HepG2 (cell line): ENCODE measurements around the gene TLL2. TPM values are rescaled to one million over a fixed set of nuclear protein-coding genes. Genes with fewer than 3 reads are reported as not detected.

Source experiments
- ATAC-seq: fragments of 200-7000 bp; cut with Tn5 transposase; 3 replicates; pipeline ENCODE4 v1.9.1; 2020; ENCODE audit warnings: mild to moderate bottlenecking, moderate library complexity
- BruUV-seq: library from RNA; stranded (reverse); fragments of 400-500 nt; replicated peaks from 2 replicates; lab custom pipeline; 2021; lab: Mats Ljungman, UMichigan
- CTCF ChIA-PET: fragments of 300-600 bp; formaldehyde crosslinking; extraction: SDS; loops from one replicate; lab custom pipeline; 2021; ENCODE audit warnings: low total read pairs, inconsistent platforms, low intra/inter-chr PET ratio; lab: Yijun Ruan, JAX
- POLR2A ChIA-PET: fragments of 350-600 bp; sonication (Branson Sonifier 250); formaldehyde crosslinking; loops from one replicate; lab custom pipeline; 2020; ENCODE audit warnings: antibody characterized with exemption, inconsistent platforms; lab: Yijun Ruan, JAX
- DNase-seq: peaks from one replicate; pipeline ENCODE4 v3.0.0-alpha.2; 2015; ENCODE audit warnings: low spot score
- FAIRE-seq: peaks from 3 replicates; lab custom pipeline; 2011; peaks lifted over from hg19 to GRCh38; lab: Jason Lieb, UNC
- H2AFZ ChIP-seq: one replicate; pipeline ENCODE4 v1.6.1; 2011; ENCODE audit warnings: low read length, inconsistent platforms
- H3K27ac ChIP-seq: fragments of 300-600 bp; 3 replicates; pipeline ENCODE4 v1.8.0; 2011; ENCODE audit warnings: mixed run types, mild to moderate bottlenecking, mixed read lengths, low read length, inconsistent platforms; ENCODE audit not compliant: insufficient read depth; ENCODE audit errors: extremely low read length
- H3K27me3 ChIP-seq, 2 experiments: fragments of 200-600 bp in 1 of 2; 2 replicates in 1 of 2; 3 replicates in 1 of 2; pipeline versions ENCODE4 v1.6.0 to v1.8.0; 2011; ENCODE audit warnings: low read length in 2 of 2, mild to moderate bottlenecking in 2 of 2, moderate library complexity in 2 of 2, inconsistent platforms in 1 of 2; ENCODE audit not compliant: insufficient read depth in 2 of 2, control insufficient read depth in 1 of 2
- H3K36me3 ChIP-seq, 2 experiments: fragments of 200-600 bp in 1 of 2; replicated peaks in 1 of 2; 2 replicates in 1 of 2; 3 replicates in 1 of 2; pipeline versions ENCODE4 v1.5.1 to v1.8.0; 2011; ENCODE audit warnings: low read length in 2 of 2, inconsistent platforms in 1 of 2; ENCODE audit not compliant: insufficient read depth in 2 of 2, control insufficient read depth in 1 of 2
- H3K4me1 ChIP-seq: 2 replicates; pipeline ENCODE4 v1.5.1; 2012; ENCODE audit warnings: low read length, inconsistent platforms; ENCODE audit not compliant: insufficient read depth
- H3K4me2 ChIP-seq: 2 replicates; pipeline ENCODE4 v1.6.0; 2011; ENCODE audit warnings: low read depth, low read length, inconsistent platforms
- H3K4me3 ChIP-seq, 3 experiments: fragments of 200-600 bp in 1 of 3; sonication (generic), shearing (Covaris generic) in 1 of 3; replicated peaks in 1 of 3; 2 replicates each; pipeline ENCODE4 v1.5.1; 2011 to 2016; ENCODE audit warnings: low read length in 3 of 3, inconsistent platforms in 2 of 3, low read depth in 2 of 3, mild to moderate bottlenecking in 2 of 3, control low read depth in 1 of 3, mixed read lengths in 1 of 3; ENCODE audit not compliant: insufficient read depth in 1 of 3
- H3K79me2 ChIP-seq: one replicate; pipeline ENCODE4 v1.6.1; 2011; ENCODE audit warnings: low read length, inconsistent platforms; ENCODE audit not compliant: insufficient read depth
- H3K9ac ChIP-seq: 2 replicates; pipeline ENCODE4 v1.6.0; 2011; ENCODE audit warnings: mild to moderate bottlenecking, low read depth, low read length, inconsistent platforms; ENCODE audit not compliant: insufficient read depth
- H3K9me3 ChIP-seq: 2 replicates; pipeline ENCODE4 v1.5.1; 2012; ENCODE audit warnings: mild to moderate bottlenecking, low read length
- H4K20me1 ChIP-seq: 2 replicates; pipeline ENCODE4 v1.6.0; 2011; ENCODE audit warnings: inconsistent platforms, mild to moderate bottlenecking, low read length, moderate library complexity; ENCODE audit not compliant: insufficient read depth
- MXD4 ChIP-seq: IDR thresholded peaks from 2 replicates; pipeline ENCODE4 v1.6.1; 2016; ENCODE audit warnings: mild to moderate bottlenecking, missing biosample characterization, missing genetic modification reagents
- RNF2 ChIP-seq: fragments of 450-650 bp; conservative IDR thresholded peaks from 2 replicates; pipeline ENCODE4 v1.6.1; 2016; ENCODE audit warnings: low read depth
- SOX13 ChIP-seq, 3 experiments: fragments of 450-650 bp in 1 of 3; sonication (generic) in 1 of 3; formaldehyde crosslinking in 1 of 3; IDR thresholded peaks in 2 of 3; conservative IDR thresholded peaks in 1 of 3; 2 replicates each; pipeline versions ENCODE4 v1.5.0 to v1.6.1; 2016 to 2020; ENCODE audit warnings: antibody characterized with exemption in 1 of 3, mild to moderate bottlenecking in 1 of 3, missing compliant biosample characterization in 1 of 3, missing genetic modification reagents in 1 of 3, moderate library complexity in 1 of 3
- WGBS: methylation state at CpG from one replicate; pipeline ENCODE4 v1.1.6; 2017; ENCODE audit warnings: low lambda C conversion rate; 5-methylcytosine and 5-hydroxymethylcytosine counted together
- in situ Hi-C: cut with HindIII; loops from 2 replicates; pipeline ENCODE4 v1.10.0; 2017; ENCODE audit warnings: low pct_unique_long_range_greater_than_20kb; ENCODE audit not compliant: extremely low pct_ligation_motif_present
- intact Hi-C: fragments of 100-400 bp; cut with micrococcal nuclease; formaldehyde crosslinking; loops from one replicate; pipeline ENCODE4 v1.10.0; 2022; ENCODE audit not compliant: unreplicated experiment
- polyA plus RNA-seq, 8 experiments: library from polyadenylated mRNA; depleted of rRNA in 3 of 8; stranded (reverse) in 7 of 8; unstranded in 1 of 8; fragments of >200 nt; fragmentation: Illumina TruSeq in 4 of 8; extraction: Trizol in 4 of 8; gene quantifications; 2 replicates each; pipeline versions ENCODE4 v1.2.1 to v1.2.3, GENCODE V29; 2011 to 2016; ENCODE audit warnings: low read depth in 4 of 8, missing spikeins in 1 of 8, mixed read lengths in 1 of 8; ENCODE audit not compliant: insufficient read depth in 1 of 8
- total RNA-seq, 5 experiments: library from RNA; depleted of rRNA; stranded (reverse); fragments of >200 nt; fragmentation: Illumina TruSeq; extraction: Trizol; gene quantifications; 2 replicates each; pipeline ENCODE4 v1.2.3, GENCODE V29; 2016; ENCODE audit warnings: low read depth in 1 of 5
- TF ChIP-seq, protein P1 (sequence below): sonication (generic); formaldehyde crosslinking; IDR thresholded peaks from 2 replicates; pipeline ENCODE4 v1.5.1; 2020; ENCODE audit warnings: missing genetic modification reagents, mild to moderate bottlenecking, borderline replicate concordance
- TF ChIP-seq, protein P2 (sequence below): IDR thresholded peaks from 2 replicates; pipeline ENCODE4 v1.6.1; 2018; ENCODE audit warnings: missing genetic modification reagents, mild to moderate bottlenecking, missing compliant biosample characterization

Gene TLL2
- total and polyA plus RNA-seq, 2 of the 13 experiments (the other 11 are each of a cell fraction or from before 2014, with no cell fraction given): 0.09 TPM; not detected in 1

DNA sequence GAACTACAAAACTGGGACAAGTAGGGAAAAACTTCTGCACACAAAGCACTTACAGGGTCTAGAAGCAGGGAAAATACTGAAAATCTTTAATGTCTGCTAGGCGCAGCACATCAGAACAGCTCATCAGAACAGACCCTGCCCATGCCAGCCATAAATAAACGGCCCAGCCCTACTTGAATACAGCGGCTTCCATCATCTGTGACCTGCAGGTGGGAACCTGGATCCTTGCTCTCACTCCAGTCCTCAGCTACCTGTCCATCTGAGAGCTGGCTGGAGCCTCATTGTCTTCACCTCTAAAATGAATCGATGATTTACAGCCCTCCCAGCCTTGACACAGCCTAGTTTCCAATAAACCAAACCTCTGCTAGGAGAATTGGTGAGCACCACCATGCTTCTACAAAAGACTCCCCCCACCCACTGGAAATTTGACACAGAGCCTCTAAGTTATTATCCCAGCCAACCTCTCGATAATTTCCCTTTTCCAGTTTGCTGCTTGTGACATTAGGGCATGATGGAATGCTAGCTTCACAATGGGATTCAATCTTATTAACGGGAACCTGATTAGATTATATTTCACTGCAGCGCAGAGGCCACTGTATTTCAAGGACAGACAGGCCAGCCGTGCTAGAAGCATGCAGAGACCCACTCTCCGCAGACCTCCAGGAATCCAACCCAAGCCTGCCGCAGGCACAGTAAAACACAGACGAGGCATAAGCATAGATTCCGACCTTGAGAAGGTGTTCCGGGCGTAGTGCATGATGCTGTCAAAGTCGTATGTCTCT lies 93.3 kb downstream of the TLL2 start:
- Histone ChIP-seq H3K4me2 (no peak overlapping the region), H3K4me3 (no peak overlapping the region), H3K36me3 (no peaks in the 10 kb centered on the region), H3K79me2 (no peaks in the 10 kb centered on the region), H4K20me1 (no peaks in the 10 kb centered on the region), H3K4me1 (peaks cover 24% of the 10 kb centered on the region), H3K27me3 (peaks cover 0 to 4% of the 10 kb centered on the region in 2 experiments; a peak in 2 of 5 replicates), H2AFZ (no peak overlapping the region), H3K9me3 (no peaks in the 10 kb centered on the region), H3K9ac (no peak overlapping the region), H3K27ac (no peak overlapping the region)
- in situ Hi-C loops (no loop called here), intact Hi-C loops (no loop called here)
- WGBS: 60% methylated on average over 15 of the region's 15 CpGs
- TF ChIP-seq MXD4: no peak
- no peak for TF ChIP-seq RNF2
- FAIRE-seq (no peak), ATAC-seq (no peak), DNase-seq (no peak)
- no TSS peak for BruUV-seq
- ChIA-PET CTCF (no interaction called here), POLR2A (no interaction called here)

DNA sequence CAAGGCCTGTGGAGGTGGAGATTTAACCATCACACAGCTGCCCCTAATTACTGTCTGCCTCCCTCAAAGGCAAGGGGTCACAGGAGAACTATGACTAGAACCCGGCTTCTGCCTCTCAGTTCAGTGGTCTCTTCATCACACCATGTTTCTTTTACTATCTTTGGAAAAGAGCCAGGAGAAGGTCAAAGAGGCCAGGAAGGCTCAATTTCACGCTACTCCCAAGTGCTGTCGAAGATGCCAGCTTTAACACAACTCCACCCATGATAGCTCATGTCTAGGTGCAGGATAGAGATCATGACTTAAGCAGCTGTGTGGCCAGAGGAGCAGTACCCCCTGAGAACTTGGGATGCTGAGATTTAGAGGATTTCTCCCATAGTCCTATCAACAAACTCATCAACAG lies 94.4 kb downstream of the TLL2 start:
- 5% methylated on average over 3 of the region's 3 CpGs for WGBS
- no TSS peak for BruUV-seq
- Histone ChIP-seq H2AFZ (no peak overlapping the region), H4K20me1 (no peaks in the 10 kb centered on the region), H3K9me3 (no peaks in the 10 kb centered on the region), H3K4me3 (no peak overlapping the region), H3K4me1 (peaks cover 24% of the 10 kb centered on the region), H3K9ac (no peak overlapping the region), H3K36me3 (no peaks in the 10 kb centered on the region), H3K79me2 (no peaks in the 10 kb centered on the region), H3K4me2 (no peak overlapping the region), H3K27ac (no peak overlapping the region), H3K27me3 (peaks cover 0 to 5% of the 10 kb centered on the region in 2 experiments; a peak in 2 of 5 replicates)
- TF ChIP-seq SOX13 (IDR thresholded peaks at IDR 0.05) (no peak), SOX13 (CRISPR knock-in tag; conservative IDR thresholded peaks at IDR 0.05 in 1 of 2, IDR thresholded peaks at IDR 0.05 in 1 of 2) (no peak)
- TF ChIP-seq, protein P1, sequence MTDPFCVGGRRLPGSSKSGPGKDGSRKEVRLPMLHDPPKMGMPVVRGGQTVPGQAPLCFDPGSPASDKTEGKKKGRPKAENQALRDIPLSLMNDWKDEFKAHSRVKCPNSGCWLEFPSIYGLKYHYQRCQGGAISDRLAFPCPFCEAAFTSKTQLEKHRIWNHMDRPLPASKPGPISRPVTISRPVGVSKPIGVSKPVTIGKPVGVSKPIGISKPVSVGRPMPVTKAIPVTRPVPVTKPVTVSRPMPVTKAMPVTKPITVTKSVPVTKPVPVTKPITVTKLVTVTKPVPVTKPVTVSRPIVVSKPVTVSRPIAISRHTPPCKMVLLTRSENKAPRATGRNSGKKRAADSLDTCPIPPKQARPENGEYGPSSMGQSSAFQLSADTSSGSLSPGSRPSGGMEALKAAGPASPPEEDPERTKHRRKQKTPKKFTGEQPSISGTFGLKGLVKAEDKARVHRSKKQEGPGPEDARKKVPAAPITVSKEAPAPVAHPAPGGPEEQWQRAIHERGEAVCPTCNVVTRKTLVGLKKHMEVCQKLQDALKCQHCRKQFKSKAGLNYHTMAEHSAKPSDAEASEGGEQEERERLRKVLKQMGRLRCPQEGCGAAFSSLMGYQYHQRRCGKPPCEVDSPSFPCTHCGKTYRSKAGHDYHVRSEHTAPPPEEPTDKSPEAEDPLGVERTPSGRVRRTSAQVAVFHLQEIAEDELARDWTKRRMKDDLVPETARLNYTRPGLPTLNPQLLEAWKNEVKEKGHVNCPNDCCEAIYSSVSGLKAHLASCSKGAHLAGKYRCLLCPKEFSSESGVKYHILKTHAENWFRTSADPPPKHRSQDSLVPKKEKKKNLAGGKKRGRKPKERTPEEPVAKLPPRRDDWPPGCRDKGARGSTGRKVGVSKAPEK (CRISPR knock-in tag): no peak
- TF ChIP-seq, protein P2, sequence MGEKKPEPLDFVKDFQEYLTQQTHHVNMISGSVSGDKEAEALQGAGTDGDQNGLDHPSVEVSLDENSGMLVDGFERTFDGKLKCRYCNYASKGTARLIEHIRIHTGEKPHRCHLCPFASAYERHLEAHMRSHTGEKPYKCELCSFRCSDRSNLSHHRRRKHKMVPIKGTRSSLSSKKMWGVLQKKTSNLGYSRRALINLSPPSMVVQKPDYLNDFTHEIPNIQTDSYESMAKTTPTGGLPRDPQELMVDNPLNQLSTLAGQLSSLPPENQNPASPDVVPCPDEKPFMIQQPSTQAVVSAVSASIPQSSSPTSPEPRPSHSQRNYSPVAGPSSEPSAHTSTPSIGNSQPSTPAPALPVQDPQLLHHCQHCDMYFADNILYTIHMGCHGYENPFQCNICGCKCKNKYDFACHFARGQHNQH (CRISPR knock-in tag): no peak
- in situ Hi-C loops: no loop called here
- CTCF ChIA-PET: no interaction called here
- POLR2A ChIA-PET: no interaction called here
- ATAC-seq (no peak), DNase-seq (no peak), FAIRE-seq (no peak)
- intact Hi-C loops: no loop called here
